BJ (cell line): ENCODE results near the gene RTL10. TPM values are rescaled to one million over a fixed set of nuclear protein-coding genes. Genes with fewer than 3 reads are reported as not detected.

ENCODE experiments used
- CTCF ChIA-PET: fragments of 350-600 bp; formaldehyde crosslinking; extraction: SDS; loops from one replicate; lab custom pipeline; 2021; ENCODE audit warnings: antibody characterized with exemption, inconsistent platforms; lab: Yijun Ruan, JAX
- POLR2A ChIA-PET: fragments of 300-600 bp; sonication (Branson Sonifier 250); formaldehyde crosslinking; extraction: SDS; loops from one replicate; lab custom pipeline; 2021; ENCODE audit warnings: antibody characterized with exemption; lab: Charles Lee
- DNase-seq: peaks from one replicate; pipeline ENCODE4 v3.0.0-alpha.2; 2011; ENCODE audit warnings: low read depth
- H3K27me3 ChIP-seq: 2 replicates; pipeline ENCODE4 v1.6.0; 2011; ENCODE audit warnings: low read length; ENCODE audit not compliant: control insufficient read depth, insufficient read depth
- H3K36me3 ChIP-seq: 2 replicates; pipeline ENCODE4 v1.5.1; 2011; ENCODE audit warnings: low read length; ENCODE audit not compliant: control insufficient read depth, insufficient read depth
- H3K4me3 ChIP-seq: 2 replicates; pipeline ENCODE4 v1.5.1; 2011; ENCODE audit warnings: low read depth, mild to moderate bottlenecking, control low read depth, low read length
- polyA plus RNA-seq: library from polyadenylated mRNA; depleted of rRNA; stranded (reverse); fragments of >200 nt; gene quantifications from 2 replicates; pipeline ENCODE4 v1.2.3, GENCODE V29; 2011
- TF ChIP-seq, protein P1 (sequence below): IDR thresholded peaks from 2 replicates; pipeline ENCODE4 v1.5.1; 2011; ENCODE audit warnings: low read depth, mild to moderate bottlenecking, control low read depth, inconsistent platforms, low read length, moderate library complexity; ENCODE audit not compliant: insufficient read depth

The RTL10 gene
- polyA plus RNA-seq, 1 experiment: 18.9 TPM

- no peak for DNase-seq
- ChIA-PET CTCF (interaction anchor here (1.2 to 1.3 kb wide), 2 partner anchors 15 to 39 kb away, joined by 3 read pairs; no protein-coding TSS in a partner anchor), POLR2A (no interaction called here)
- Histone ChIP-seq H3K4me3 (no peak overlapping the region), H3K27me3 (no peaks in the 10 kb centered on the region), H3K36me3 (peaks cover 2% of the 10 kb centered on the region; the same call in 1 of the 2 replicates)
- TF ChIP-seq, protein P1, sequence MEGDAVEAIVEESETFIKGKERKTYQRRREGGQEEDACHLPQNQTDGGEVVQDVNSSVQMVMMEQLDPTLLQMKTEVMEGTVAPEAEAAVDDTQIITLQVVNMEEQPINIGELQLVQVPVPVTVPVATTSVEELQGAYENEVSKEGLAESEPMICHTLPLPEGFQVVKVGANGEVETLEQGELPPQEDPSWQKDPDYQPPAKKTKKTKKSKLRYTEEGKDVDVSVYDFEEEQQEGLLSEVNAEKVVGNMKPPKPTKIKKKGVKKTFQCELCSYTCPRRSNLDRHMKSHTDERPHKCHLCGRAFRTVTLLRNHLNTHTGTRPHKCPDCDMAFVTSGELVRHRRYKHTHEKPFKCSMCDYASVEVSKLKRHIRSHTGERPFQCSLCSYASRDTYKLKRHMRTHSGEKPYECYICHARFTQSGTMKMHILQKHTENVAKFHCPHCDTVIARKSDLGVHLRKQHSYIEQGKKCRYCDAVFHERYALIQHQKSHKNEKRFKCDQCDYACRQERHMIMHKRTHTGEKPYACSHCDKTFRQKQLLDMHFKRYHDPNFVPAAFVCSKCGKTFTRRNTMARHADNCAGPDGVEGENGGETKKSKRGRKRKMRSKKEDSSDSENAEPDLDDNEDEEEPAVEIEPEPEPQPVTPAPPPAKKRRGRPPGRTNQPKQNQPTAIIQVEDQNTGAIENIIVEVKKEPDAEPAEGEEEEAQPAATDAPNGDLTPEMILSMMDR: no peak
These were observed 16.6 kb upstream of the RTL10 start for GRCh38 chr22:19871023-19871844.

DNA sequence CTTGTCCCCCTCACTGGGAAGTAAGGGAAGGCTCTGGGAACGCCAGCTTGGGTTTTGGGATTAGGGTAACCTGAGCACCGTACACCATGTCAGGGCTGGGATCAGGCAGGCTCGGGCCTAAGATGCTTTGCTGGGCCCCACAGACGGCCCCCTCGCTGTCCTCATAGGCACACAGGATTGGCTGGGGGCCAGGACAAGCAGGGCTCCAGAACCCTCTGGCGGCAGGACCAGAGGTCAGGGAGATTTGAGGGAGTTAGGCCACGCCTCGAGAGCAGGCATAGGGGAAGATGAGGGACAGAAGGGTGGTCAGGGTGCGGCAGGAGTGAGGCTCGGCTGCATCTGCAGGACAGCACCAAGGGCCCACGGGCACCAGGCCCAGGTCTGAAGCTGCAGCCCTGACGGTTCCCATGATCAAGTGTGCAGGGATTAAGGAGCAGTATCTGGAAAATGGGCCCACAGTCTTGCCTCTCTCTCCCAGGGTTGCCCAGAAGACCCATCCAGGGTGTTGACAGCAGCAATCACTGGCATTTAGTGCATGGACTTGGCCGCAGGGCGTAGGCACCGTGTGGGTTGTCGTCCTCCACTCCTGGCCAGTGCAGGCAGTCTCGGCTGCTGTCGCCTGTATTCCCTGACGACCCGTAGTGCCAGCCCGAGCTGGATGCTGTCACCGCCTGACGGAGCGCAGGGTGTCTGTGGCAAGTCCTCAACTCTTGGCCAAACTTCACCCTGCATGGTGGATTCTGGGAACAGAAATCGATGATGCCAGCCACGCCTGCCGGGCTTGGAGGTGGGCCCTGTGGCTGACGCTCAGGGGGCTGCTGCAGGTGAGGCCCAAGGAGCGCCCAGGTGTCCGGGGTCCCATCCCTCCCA is 15.7 kb upstream of the RTL10 start:
- CTCF ChIA-PET: interaction anchor here (1.2 to 1.3 kb wide), 2 partner anchors 14 to 40 kb away, joined by 3 read pairs; no protein-coding TSS in a partner anchor
- TF ChIP-seq, protein P1: no peak
- no peak for DNase-seq
- Histone ChIP-seq H3K4me3 (no peak overlapping the region), H3K36me3 (peaks cover 2% of the 10 kb centered on the region; the same call in 1 of the 2 replicates), H3K27me3 (no peaks in the 10 kb centered on the region)
- POLR2A ChIA-PET: no interaction called here

GRCh38 chr22:19869497-19870152 is 15.0 kb upstream of the RTL10 start:
- ChIA-PET POLR2A (no interaction called here), CTCF (no interaction called here)
- no peak overlapping the region for H3K4me3 ChIP-seq
- H3K27me3 ChIP-seq: no peaks in the 10 kb centered on the region
- peaks cover 2% of the 10 kb centered on the region; the same call in 1 of the 2 replicates for H3K36me3 ChIP-seq
- no peak for DNase-seq
- TF ChIP-seq, protein P1: no peak

GRCh38 chr22:19868773-19869471 is 14.2 kb upstream of the RTL10 start:
- Histone ChIP-seq H3K4me3 (no peak overlapping the region), H3K36me3 (no peaks in the 10 kb centered on the region), H3K27me3 (no peaks in the 10 kb centered on the region)
- ChIA-PET CTCF (no interaction called here), POLR2A (no interaction called here)
- DNase-seq: no peak
- TF ChIP-seq, protein P1: no peak
